Activated CD4-positive, alpha-beta T cell treated with anti-CD3 and anti-CD28 coated beads, Interleukin-2, amount 10 ng/mL, durations not matched to agents 7 days and 5 days (primary cell): ENCODE results near the gene VPS51. TPM values are rescaled to one million over a fixed set of nuclear protein-coding genes. Genes with fewer than 3 reads are reported as not detected.
"Not testable (repeated sequence)": the region's sequence is repeated elsewhere in the genome, so short reads cannot be mapped to it uniquely, and the experiment has no call there.

Source experiments
- CTCF ChIA-PET: fragments of 350-600 bp; sonication (Branson Sonifier 250); formaldehyde crosslinking; loops from one replicate; lab custom pipeline; 2021; ENCODE audit warnings: antibody characterized with exemption; lab: Charles Lee
- POLR2A ChIA-PET: fragments of 350-600 bp; sonication (Branson Sonifier 250); formaldehyde crosslinking; loops from one replicate; lab custom pipeline; 2021; ENCODE audit warnings: antibody characterized with exemption; lab: Charles Lee
- DNase-seq: peaks from one replicate; pipeline ENCODE4 v3.0.0-alpha.2; 2020
- H3K27ac Mint-ChIP-seq: one replicate; pipeline ENCODE4 v1.8.0; 2021; ENCODE audit warnings: mild to moderate bottlenecking, moderate library complexity, mixed read lengths
- H3K27me3 Mint-ChIP-seq: one replicate; pipeline ENCODE4 v1.8.0; 2021; ENCODE audit warnings: mixed read lengths
- H3K36me3 Mint-ChIP-seq: one replicate; pipeline ENCODE4 v1.8.0; 2021; ENCODE audit warnings: low read depth, mixed read lengths
- H3K4me1 Mint-ChIP-seq: one replicate; pipeline ENCODE4 v1.8.0; 2021; ENCODE audit warnings: mixed read lengths
- H3K4me3 Mint-ChIP-seq: one replicate; pipeline ENCODE4 v1.8.0; 2021; ENCODE audit warnings: mild to moderate bottlenecking, moderate library complexity, mixed read lengths
- H3K9me3 Mint-ChIP-seq: one replicate; pipeline ENCODE4 v1.8.0; 2021; ENCODE audit warnings: mixed read lengths
- total RNA-seq, 2 experiments: library from RNA; stranded (reverse); gene quantifications; one replicate each; pipeline ENCODE4 v1.2.3, GENCODE V29; 2021

The VPS51 gene
- total RNA-seq, 2 experiments from 2014 or later = 146 to 148 TPM

DNA sequence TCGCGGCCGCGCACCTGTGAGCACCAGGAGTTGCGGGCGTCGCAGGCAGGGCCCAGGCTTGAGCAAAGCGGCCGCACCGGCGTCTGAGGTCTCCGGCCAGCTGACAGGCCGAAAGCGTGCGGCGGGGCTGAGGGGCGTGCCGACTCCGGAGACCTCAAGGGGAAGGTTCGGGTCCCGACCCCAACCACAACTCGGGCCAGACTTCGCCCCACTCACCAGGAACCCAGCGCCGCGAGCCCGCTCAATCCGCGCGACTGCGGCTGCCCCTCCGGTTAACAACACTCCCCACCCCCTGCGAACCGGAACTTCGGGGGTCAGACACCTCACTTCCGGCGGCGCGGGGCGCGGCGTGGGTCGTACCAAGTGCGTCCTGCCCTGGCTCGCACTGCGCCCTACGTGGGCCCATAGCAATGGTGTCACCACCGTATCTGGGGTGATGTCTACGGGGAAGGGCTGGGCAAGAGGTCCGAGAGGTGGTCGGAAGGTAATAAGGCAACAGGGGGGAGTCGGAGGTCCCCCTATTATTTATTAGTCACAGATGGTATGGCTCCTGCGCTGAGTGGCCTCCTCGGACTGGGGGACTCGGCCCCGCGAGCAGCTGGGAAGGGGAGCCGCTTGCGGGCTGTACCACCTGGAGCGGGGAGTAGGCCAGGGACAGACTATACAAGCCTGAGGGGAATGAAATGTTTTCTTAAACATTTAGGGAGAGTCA is 38.4 kb downstream of the VPS51 start, which contains the start of gene SYVN1:
SYVN1 (minus strand) TSS at position 280 of the 712 bp plus-strand sequence. CDS start 918 bp downstream, outside the sequence.
- peak within 1 kb of the TSS; percentile 99 for H3K27ac Mint-ChIP-seq
- ChIA-PET CTCF (interaction anchor here (0.6 to 3.2 kb wide), 8 partner anchors 14 to 1089 kb away, joined by 3 to 12 read pairs (median 4); no protein-coding TSS in a partner anchor), POLR2A (interaction anchor here (0.6 to 1.1 kb wide), 3 partner anchors 12 to 322 kb away, joined by 3 to 5 read pairs (median 4); partner anchors contain the start of genes FAU, MRPL49 and PPP2R5B)
- H3K27me3 Mint-ChIP-seq = no peaks in the 10 kb centered on the region
- H3K9me3 Mint-ChIP-seq = no peaks in the 10 kb centered on the region
- peak; percentile 93 for DNase-seq
- peaks cover 27% of the 10 kb centered on the region for H3K4me1 Mint-ChIP-seq
- peaks cover 14% of the 10 kb centered on the region for H3K36me3 Mint-ChIP-seq
- peak within 1 kb of the TSS; percentile 99 for H3K4me3 Mint-ChIP-seq

DNA sequence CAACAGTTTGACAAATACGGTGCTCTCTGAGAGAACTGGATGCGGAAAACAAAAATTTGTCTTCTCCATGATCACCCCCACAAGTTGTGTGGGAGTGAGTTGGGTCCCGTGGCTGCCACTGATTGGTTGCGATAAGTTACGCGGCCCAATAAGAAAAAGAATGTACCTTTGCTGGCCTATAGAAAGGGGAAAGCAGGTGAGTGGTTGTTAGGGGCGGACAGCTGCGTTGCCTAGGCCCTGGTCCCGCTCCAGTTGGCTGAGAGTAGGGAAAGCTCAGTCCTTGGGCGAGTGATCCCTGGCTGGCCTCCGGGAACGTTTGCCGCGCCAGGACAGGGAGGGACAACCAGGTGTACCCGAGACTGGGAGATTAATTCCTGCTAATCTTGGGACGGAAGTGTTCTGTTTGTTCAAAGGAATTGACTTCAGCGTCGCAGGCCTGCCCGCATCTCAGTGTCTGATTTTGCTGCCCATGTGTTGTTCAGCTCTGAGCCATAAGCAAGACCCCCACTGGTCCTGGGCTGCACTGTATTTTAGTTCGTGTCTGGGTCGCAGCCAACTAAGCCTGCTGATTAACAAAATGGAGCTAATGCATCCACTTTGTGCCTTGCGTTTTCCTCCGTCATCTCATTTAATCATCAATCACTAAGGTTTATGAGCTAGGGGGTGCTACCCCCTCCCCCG is 39.1 kb downstream of the VPS51 start:
- Mint-ChIP-seq H3K36me3 (peaks cover 14% of the 10 kb centered on the region), H3K27me3 (peaks cover 3% of the 10 kb centered on the region), H3K27ac (peak overlapping the region; percentile 99), H3K4me1 (peaks cover 27% of the 10 kb centered on the region), H3K9me3 (no peaks in the 10 kb centered on the region), H3K4me3 (peak overlapping the region; percentile 99)
- ChIA-PET POLR2A (interaction anchor here (0.6 to 1.1 kb wide), 3 partner anchors 13 to 322 kb away, joined by 3 to 5 read pairs (median 4); partner anchors contain the start of genes FAU, MRPL49 and PPP2R5B), CTCF (interaction anchor here (0.6 to 3.2 kb wide), 11 partner anchors 13 to 1088 kb away, joined by 3 to 12 read pairs (median 3); partner anchors contain the start of gene ARL2)
- DNase-seq = peak; percentile 91

DNA sequence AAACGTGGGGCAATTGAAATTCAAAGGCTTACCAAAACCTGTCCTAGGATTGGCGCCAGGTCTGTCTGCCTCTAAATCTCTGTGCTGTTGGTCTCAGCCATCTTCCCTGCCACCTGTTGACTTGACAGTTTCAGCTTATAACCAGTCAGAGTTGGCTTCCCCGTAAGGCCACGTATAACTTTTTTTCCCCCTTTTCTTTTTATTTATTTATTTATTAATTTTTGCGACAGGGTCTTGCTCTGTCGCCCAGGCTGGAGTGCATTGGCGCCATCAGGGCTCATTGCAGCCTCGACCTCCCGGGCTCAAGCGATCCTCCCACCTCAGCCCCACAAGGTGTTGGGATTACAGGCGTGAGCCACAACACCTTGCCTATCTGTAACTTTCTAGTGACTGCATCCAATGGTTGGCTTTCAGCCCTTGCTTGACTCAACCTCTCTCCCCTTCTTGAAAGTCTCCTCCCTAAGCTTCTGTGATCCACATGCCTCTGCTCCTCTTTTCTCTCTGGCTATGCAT is 39.7 kb downstream of the VPS51 start:
- Mint-ChIP-seq H3K36me3 (peaks cover 12% of the 10 kb centered on the region), H3K27me3 (peaks cover 6% of the 10 kb centered on the region), H3K9me3 (no peaks in the 10 kb centered on the region), H3K4me3 (peak overlapping the region; percentile 99), H3K27ac (peak overlapping the region; percentile 99), H3K4me1 (peaks cover 27% of the 10 kb centered on the region)
- no peak for DNase-seq
- POLR2A ChIA-PET = interaction anchor here (0.9 kb wide), 1 partner anchor 211 kb away, joined by 3 read pairs; the partner anchor contains the start of gene PPP2R5B
- CTCF ChIA-PET = interaction anchor here (0.7 to 3.2 kb wide), 10 partner anchors 12 to 123 kb away, joined by 3 to 12 read pairs (median 3); partner anchors contain the start of genes ARL2 and ZNHIT2

DNA sequence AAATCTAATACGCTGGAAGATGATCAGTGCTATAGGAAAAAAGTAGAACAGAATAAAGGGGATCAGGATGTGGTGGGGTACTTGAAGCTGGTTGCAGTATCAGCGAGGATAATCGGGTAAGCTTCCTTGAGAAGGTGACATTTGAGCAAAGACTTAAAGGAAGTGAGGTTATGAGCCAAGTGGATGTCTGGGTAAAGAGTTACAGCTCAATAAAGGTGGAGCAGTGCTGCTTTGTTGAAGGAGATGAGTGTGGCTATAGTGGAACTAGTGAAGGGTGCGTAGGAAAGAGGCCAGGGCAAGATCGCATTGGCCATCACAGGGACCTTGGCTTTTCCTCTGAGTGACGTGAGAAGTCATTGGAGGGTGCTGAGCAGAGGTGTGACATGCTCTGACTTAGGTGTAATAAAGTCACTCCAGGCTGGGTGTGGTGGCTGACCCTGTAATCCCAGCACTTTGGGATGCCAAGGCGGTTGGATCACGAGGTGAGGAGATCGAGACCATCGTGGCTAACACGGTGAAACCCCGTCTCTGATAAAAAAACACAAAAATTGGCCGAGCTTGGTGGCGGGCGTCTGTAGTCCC is 40.6 kb downstream of the VPS51 start:
- H3K36me3 Mint-ChIP-seq = peaks cover 10% of the 10 kb centered on the region
- H3K4me3 Mint-ChIP-seq = peak overlapping the region; percentile 56
- no peak for DNase-seq
- H3K27ac Mint-ChIP-seq = peak overlapping the region; percentile 84
- POLR2A ChIA-PET = no interaction called here
- H3K9me3 Mint-ChIP-seq = no peaks in the 10 kb centered on the region
- CTCF ChIA-PET = interaction anchor here (0.9 to 3.2 kb wide), 5 partner anchors 11 to 122 kb away, joined by 3 to 12 read pairs (median 4); partner anchors contain the start of genes ARL2 and ZNHIT2
- peaks cover 27% of the 10 kb centered on the region for H3K4me1 Mint-ChIP-seq
- peaks cover 13% of the 10 kb centered on the region for H3K27me3 Mint-ChIP-seq

DNA sequence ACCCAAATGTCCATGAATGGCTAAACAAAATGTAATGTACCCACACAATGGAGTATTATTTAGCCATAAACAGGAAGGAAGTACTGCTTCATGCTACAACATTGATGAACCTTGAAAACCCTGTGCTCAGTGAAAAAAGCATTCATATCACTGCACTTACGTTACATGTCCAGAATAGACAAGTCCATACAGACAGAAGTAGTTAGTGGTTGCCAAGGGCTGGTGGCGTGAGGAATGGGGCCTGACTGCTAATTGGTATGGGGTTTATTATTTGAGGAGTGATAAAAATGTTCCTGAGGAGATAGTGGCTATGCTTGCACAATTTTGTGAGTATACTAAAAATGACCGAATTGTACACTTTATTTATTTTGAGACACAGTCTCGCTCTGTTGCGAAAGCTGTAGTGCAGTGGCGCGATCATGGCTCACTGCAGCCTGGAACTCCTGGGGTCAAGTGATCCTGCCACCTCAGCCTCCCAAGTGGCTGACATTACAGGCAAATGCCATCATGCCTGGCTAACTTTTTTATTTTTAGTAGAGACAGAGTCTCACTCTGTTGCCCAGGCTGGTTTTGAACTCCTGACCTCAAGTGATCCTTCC is 46.0 kb downstream of the VPS51 start:
- CTCF ChIA-PET = no interaction called here
- Mint-ChIP-seq H3K36me3 (no peaks in the 10 kb centered on the region), H3K27me3 (peaks cover 31% of the 10 kb centered on the region), H3K4me1 (no peaks in the 10 kb centered on the region), H3K27ac (no peak overlapping the region), H3K9me3 (no peaks in the 10 kb centered on the region), H3K4me3 (no peak overlapping the region)
- POLR2A ChIA-PET = no interaction called here
- DNase-seq = no peak

DNA sequence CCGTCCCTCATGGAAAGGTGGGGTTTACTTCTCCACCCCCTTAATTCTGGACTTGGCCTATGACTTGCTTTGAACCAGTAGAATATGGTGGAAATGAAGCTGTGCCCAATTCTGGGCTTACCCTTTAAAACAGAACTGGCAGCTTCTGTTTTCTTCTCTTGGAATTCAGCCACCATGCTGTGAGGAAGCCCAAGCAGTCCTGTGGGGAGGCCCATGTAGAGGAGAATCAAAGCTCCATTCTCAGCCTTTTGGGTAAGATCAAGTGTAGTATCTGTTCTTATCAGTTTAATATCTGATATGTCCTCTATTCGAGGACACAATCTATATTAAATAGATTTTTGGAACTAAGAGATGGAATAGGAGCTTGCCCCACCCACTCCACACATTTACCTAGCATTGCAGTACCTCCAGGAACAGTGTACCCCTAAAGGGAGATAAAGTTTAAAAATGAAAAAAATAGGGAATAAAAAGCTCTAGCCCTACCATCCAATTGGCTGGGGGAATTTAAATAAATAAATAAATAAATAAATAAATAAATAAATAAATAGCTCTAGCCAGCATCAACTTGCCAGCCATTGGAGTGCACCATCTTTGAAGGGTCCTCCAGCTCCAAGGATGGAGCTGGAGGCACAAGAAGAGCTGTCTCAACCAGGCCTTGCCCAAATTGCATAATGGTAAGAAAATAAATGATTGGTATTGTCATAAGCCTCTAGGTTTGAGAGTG is 51.5 kb downstream of the VPS51 start:
- no peaks in the 10 kb centered on the region for H3K9me3 Mint-ChIP-seq
- peaks cover 17% of the 10 kb centered on the region for H3K27me3 Mint-ChIP-seq
- H3K27ac Mint-ChIP-seq = no peak overlapping the region
- ChIA-PET CTCF (interaction anchor here (0.6 to 2.7 kb wide), 3 partner anchors 12 to 294 kb away, joined by 5 to 12 read pairs (median 6); partner anchors contain the start of gene SYVN1), POLR2A (no interaction called here)
- H3K4me1 Mint-ChIP-seq = peaks cover 14% of the 10 kb centered on the region
- no peak overlapping the region for H3K4me3 Mint-ChIP-seq
- no peak for DNase-seq
- no peaks in the 10 kb centered on the region for H3K36me3 Mint-ChIP-seq

DNA sequence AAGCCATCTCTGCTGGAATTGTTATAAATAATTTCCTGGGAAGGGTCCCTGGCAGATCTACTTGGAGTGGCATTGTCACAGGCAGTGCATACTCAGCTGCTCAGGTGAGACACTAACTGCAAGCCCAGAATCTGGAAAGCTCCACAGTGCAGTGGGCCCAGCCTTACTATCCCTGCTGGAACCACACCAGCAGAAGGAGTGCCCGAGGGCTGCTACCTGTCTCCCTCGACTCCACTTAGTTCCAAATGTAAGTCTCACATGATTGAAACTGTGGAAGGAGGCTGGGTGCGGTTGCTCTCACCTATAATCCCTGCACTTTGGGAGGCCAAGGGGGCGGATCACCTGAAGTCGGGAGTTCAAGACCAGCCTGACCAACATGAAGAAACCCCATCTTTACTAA is 52.6 kb downstream of the VPS51 start:
- H3K4me3 Mint-ChIP-seq = no peak overlapping the region
- peaks cover 23% of the 10 kb centered on the region for H3K27me3 Mint-ChIP-seq
- peaks cover 18% of the 10 kb centered on the region for H3K4me1 Mint-ChIP-seq
- CTCF ChIA-PET = interaction anchor here (0.8 to 2.7 kb wide), 3 partner anchors 13 to 209 kb away, joined by 4 to 12 read pairs (median 6); partner anchors contain the start of gene SYVN1
- no peak overlapping the region for H3K27ac Mint-ChIP-seq
- POLR2A ChIA-PET = no interaction called here
- H3K36me3 Mint-ChIP-seq = no peaks in the 10 kb centered on the region
- no peak for DNase-seq
- H3K9me3 Mint-ChIP-seq = no peaks in the 10 kb centered on the region

DNA sequence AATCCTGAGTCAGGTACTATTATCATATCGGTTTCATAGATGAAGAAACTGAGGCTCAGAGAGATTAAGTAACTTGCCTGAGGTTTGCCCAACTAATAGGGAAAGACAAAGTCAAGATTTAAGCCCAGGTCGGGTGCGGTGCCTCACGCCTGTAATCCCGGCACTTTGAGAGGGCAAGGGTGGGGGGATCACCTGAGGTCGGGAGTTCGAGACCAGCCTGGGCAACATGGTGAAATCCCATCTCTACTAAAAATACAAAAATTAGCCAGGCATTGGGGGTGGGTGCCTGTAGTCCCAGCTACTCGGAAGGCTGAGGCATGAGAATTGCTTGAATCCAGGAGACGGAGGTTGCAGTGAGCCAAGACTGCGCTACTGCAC is 54.1 kb downstream of the VPS51 start:
- POLR2A ChIA-PET, H3K4me3 Mint-ChIP-seq, DNase-seq, H3K27ac Mint-ChIP-seq, H3K36me3 Mint-ChIP-seq, H3K9me3 Mint-ChIP-seq, CTCF ChIA-PET: not testable (repeated sequence)
- Mint-ChIP-seq H3K27me3 (peaks cover 25% of the 10 kb centered on the region), H3K4me1 (peaks cover 18% of the 10 kb centered on the region)

DNA sequence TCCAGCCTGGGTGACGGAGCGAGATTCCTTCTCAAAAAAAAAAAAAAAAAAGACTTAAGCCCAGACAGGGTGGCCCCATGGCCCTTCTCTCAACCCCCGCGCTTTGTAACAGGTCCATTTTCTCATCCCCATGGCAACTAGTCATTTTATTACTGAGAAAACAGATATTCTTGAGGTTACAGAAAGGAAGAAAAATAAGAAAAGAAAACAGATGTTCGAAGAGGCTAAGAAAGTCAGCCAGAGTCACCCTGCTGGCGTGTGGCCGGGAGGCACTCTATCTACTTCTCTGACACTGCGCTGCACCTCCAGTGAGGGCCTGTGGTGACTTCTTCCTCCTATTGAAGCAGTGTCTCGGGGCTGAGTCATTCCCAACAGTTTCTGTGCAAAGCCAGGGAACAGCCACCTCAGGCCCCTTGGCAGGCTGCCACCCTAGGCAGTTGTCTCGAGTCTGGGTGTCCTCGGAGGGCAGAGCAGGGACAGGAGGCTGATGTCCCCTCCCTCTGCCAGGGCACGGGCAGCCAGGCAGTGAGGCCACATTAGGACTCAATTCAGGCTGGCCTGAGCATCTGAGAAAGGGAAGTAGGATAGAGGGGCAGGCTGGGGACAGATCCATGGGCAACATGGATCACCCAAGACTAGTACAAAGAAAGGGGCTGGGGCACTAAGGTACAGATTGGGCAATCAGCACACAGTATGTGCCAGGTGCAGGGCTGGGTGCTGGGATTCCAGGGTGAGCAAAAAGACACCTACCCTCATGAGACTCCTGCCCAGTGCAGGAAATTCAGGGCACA is 54.7 kb downstream of the VPS51 start:
- POLR2A ChIA-PET = no interaction called here
- CTCF ChIA-PET = no interaction called here

DNA sequence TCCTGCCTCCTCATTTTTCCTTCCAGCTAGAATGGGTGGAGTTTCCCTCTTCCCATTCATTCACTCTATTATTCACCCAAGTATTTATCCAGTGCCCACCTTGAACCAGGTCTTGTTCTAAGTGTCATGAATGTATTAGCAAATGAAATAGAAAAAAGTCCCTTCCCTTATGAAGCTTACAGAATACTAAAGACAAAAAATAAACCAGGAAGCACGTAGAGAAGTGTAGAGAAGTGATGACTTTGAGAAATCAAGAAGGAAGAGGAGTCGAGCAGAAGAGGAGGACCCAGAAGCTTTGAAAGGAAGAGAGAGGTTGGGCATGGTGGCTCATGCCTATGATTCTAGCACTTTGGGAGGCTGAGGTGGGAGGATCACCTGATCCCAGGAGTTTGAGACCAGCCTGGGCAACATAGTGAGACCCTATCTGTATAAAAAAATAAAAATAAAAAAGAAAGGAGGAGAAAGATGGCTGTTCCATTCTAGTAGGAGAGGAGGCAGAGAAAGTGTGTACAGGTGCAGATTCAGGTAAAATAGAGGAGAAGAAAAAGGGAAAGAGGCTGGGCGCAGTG is 55.4 kb downstream of the VPS51 start:
- ChIA-PET CTCF (no interaction called here), POLR2A (no interaction called here)
- Mint-ChIP-seq H3K4me1 (peaks cover 18% of the 10 kb centered on the region), H3K27ac (no peak overlapping the region), H3K36me3 (no peaks in the 10 kb centered on the region), H3K4me3 (no peak overlapping the region), H3K27me3 (peaks cover 13% of the 10 kb centered on the region), H3K9me3 (no peaks in the 10 kb centered on the region)
- no peak for DNase-seq

More for the DNA sequence above, 54.7 kb downstream of the VPS51 start:
- no peaks in the 10 kb centered on the region for H3K36me3 Mint-ChIP-seq
- no peak for DNase-seq
- H3K27me3 Mint-ChIP-seq = peaks cover 19% of the 10 kb centered on the region
- H3K9me3 Mint-ChIP-seq = no peaks in the 10 kb centered on the region
- peaks cover 18% of the 10 kb centered on the region for H3K4me1 Mint-ChIP-seq
- H3K4me3 Mint-ChIP-seq = no peak overlapping the region
- H3K27ac Mint-ChIP-seq = no peak overlapping the region

DNA sequence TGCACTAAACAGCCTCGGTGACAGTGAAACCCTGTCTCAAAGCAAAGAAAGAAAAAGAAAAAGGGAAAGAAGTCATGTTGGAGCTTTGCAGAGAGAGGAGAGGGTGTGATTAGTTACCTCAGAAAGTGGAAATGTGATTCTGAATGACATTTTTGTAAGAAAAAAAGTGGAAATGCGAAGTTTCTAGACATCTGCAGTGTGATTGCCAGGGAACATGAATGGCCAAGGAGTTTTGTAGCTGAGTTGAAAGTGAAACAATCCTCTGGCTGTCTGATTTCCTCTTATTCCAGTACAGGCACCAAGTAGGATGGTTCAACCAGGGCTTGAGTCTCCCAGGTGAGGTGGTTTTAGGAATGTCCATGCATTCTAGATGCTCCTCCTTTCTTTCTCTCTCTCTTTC is 56.1 kb downstream of the VPS51 start:
- DNase-seq = no peak
- Mint-ChIP-seq H3K27ac (no peak overlapping the region), H3K27me3 (peaks cover 13% of the 10 kb centered on the region), H3K36me3 (no peaks in the 10 kb centered on the region), H3K9me3 (no peaks in the 10 kb centered on the region), H3K4me3 (no peak overlapping the region), H3K4me1 (peaks cover 21% of the 10 kb centered on the region)
- POLR2A ChIA-PET = no interaction called here
- CTCF ChIA-PET = interaction anchor here (0.6 kb wide), 1 partner anchor 298 kb away, joined by 3 read pairs; no protein-coding TSS in a partner anchor
